Measurements from ENCODE around the gene HORMAD2. TPM values are rescaled to one million over a fixed set of nuclear protein-coding genes. Genes with fewer than 3 reads are reported as not detected.

The HORMAD2 gene
- total RNA-seq, 3 donors from 2014 or later = not detected

DNA sequence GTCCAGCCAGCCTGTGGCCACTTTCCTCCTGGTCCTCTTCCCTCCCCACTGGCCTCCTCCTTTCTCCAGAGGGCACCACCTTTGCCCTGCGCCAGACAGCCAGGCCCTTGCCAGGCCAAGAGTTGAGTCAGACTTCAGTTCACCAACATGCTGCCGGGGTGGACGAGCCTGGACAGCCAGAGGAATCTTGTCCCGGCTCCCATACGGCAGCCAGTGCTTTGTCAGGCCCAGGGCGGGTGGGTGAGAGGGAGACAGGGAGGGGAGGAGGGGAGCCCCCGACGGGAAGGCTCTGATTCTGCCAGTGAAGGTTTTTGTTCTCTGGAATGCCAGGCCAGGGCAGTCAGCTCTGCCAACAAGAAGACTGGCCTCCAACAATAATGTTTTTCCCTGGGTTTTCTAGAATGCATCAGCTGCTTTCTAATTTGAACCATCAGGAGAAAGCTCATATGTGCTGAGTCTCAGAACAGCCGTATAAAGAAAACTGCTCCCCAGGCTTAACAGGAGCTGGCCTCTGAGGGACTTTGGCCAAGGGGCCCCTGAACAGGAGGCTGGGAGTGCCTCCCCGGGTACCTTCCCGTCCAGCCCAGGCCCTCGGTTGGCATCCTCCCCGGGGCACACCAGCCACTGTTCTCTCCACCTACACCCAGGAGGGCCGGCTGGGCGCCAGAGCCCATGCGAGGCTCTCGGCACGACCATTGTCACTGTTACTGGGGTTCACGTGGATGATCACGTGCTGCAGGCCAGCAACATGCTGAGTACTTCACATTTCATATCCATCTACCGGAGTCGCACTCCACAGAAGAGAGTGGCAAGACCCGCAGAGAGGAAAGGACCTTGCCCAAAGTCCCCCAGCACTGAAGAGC, 137.7 kb downstream of the HORMAD2 start:
- no peak for TF ChIP-seq POLR2AphosphoS5 (IDR thresholded peaks at IDR 0.05)
- TF ChIP-seq, protein P1, sequence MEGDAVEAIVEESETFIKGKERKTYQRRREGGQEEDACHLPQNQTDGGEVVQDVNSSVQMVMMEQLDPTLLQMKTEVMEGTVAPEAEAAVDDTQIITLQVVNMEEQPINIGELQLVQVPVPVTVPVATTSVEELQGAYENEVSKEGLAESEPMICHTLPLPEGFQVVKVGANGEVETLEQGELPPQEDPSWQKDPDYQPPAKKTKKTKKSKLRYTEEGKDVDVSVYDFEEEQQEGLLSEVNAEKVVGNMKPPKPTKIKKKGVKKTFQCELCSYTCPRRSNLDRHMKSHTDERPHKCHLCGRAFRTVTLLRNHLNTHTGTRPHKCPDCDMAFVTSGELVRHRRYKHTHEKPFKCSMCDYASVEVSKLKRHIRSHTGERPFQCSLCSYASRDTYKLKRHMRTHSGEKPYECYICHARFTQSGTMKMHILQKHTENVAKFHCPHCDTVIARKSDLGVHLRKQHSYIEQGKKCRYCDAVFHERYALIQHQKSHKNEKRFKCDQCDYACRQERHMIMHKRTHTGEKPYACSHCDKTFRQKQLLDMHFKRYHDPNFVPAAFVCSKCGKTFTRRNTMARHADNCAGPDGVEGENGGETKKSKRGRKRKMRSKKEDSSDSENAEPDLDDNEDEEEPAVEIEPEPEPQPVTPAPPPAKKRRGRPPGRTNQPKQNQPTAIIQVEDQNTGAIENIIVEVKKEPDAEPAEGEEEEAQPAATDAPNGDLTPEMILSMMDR (IDR thresholded peaks at IDR 0.05) = no peak
- TF ChIP-seq POLR2A (IDR thresholded peaks at IDR 0.05) = no peak
- Histone ChIP-seq H3K27me3 (no peaks in the 10 kb centered on the region), H3K4me3 (no peak overlapping the region), H3K36me3 (no peaks in the 10 kb centered on the region), H3K27ac (peak overlapping the region; percentile 74 to 81), H3K9me3 (no peaks in the 10 kb centered on the region), H3K4me1 (peaks cover 3 to 6% of the 10 kb centered on the region in 2 donors)
- DNase-seq (ENCODE audit: low spot score in 2 of 2) = no peak
- intact Hi-C loops (cut with DNase I; ENCODE audit: low total_unique reads) = no loop called here

DNA sequence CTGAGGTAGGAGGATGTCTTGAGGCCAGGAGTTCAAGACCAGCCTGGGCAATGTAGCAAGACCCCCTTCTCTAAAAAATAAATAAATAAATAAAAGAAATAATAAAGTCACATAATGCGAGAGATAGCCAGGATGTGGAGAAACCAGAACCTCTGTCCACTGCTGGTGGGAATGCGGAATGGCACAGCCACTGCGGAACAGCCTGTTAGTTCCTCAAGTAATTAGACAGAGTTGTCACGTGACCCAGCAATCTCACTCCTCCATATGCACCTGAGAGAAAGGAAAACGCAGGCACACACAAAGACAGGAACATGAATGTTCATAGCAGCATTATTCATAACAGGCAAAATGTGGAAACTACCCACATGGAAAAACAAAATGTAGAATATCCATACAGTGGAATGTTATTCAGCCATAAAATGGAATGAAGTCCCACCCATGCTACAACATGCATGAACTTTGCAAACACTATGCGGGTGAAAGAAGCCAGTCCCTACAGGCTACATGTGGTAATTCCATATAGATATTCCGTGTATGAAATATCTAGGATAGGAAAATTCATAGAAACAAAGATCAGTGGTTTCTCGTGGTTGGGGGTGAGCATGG, 138.9 kb downstream of the HORMAD2 start:
- TF ChIP-seq POLR2A (IDR thresholded peaks at IDR 0.05) (no peak), POLR2AphosphoS5 (IDR thresholded peaks at IDR 0.05) (no peak)
- TF ChIP-seq, protein P1 (IDR thresholded peaks at IDR 0.05) = no peak
- no peak overlapping the region for H3K4me3 ChIP-seq
- H3K4me1 ChIP-seq = peaks cover 0 to 6% of the 10 kb centered on the region in 2 donors
- no peaks in the 10 kb centered on the region for H3K9me3 ChIP-seq
- H3K27ac ChIP-seq = no peak overlapping the region
- H3K27me3 ChIP-seq = no peaks in the 10 kb centered on the region
- intact Hi-C loops (cut with DNase I; ENCODE audit: low total_unique reads) = no loop called here
- no peaks in the 10 kb centered on the region for H3K36me3 ChIP-seq
- no peak for DNase-seq (ENCODE audit: low spot score in 2 of 2)

DNA sequence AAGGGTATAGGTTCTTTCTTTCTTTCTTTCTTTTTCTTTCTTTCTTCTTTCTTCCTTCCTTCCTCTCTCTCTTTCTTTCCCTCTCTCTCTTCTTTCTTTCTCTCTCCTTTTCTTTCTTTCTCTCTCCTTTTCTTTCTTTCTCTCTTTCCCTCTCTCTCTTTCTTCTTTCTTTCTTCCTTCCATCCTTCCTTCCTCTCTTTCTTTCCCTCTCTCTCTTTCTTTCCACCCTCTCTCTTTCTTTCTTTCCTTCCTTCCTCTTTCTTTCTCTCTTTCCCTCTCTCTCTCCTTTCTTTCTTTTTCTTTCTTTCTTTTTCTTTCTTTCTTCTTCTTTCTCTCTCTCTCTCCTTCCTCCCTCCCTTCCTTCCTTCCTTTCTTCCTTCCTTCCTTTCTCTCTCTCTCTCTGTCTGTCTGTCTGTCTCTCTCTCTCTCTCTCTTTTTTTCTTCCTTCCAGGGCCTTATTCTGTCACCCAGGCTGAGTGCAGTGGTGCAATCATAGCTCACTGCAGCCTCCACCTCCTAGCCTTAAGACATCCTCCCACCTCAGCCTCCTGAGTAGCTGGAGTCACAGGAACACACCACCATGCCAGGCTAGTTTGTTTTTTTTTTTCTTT, 139.5 kb downstream of the HORMAD2 start:
- no peaks in the 10 kb centered on the region for H3K36me3 ChIP-seq
- intact Hi-C loops (cut with DNase I; ENCODE audit: low total_unique reads) = no loop called here
- H3K4me1 ChIP-seq = peaks cover 0 to 6% of the 10 kb centered on the region in 2 donors
- H3K4me3 ChIP-seq = no peak overlapping the region
- TF ChIP-seq POLR2AphosphoS5 (IDR thresholded peaks at IDR 0.05) (no peak), POLR2A (IDR thresholded peaks at IDR 0.05) (no peak)
- TF ChIP-seq, protein P1 (IDR thresholded peaks at IDR 0.05) = no peak
- no peak overlapping the region for H3K27ac ChIP-seq
- DNase-seq (ENCODE audit: low spot score in 2 of 2) = no peak
- H3K9me3 ChIP-seq = no peaks in the 10 kb centered on the region
- H3K27me3 ChIP-seq = no peaks in the 10 kb centered on the region

DNA sequence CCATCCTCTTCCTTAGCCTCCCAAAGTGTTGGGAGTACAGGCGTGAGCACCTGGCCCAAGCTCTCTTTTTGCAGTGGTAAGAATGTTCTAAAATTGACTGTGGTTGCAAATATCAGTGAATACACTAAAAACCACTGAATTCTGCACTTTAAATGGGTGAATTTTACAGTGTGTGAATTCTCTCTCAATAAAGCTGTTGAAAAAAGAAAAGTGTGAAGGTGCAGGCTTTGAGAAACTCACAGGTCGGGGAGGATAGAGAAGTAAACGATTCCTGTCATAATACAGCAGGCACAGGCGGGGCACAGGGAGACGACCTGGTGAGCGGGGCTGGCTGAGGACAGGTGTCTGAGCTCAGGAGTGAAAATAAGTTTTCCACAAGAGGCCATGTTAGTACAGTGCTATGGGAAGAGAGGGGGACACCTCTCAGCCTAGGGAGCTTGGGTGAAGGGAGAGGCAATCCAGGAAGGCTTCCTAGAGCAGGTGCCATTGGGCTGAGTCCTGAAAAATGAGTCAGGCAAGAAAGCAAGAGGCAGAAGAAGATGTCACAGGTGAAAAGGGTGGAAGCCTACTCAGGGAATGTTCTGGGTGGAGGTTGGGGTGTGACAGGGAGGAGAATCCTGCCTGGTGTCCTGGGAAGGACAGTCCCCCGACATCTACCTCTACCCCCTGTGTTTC, 140.2 kb downstream of the HORMAD2 start:
- Histone ChIP-seq H3K27ac (no peak overlapping the region), H3K27me3 (no peaks in the 10 kb centered on the region), H3K36me3 (no peaks in the 10 kb centered on the region), H3K4me1 (peaks cover 0 to 6% of the 10 kb centered on the region in 2 donors), H3K4me3 (no peak overlapping the region), H3K9me3 (no peaks in the 10 kb centered on the region)
- DNase-seq (ENCODE audit: low spot score in 2 of 2) = no peak
- TF ChIP-seq POLR2AphosphoS5 (IDR thresholded peaks at IDR 0.05) (no peak), POLR2A (IDR thresholded peaks at IDR 0.05) (no peak)
- TF ChIP-seq, protein P1 (IDR thresholded peaks at IDR 0.05) = no peak
- intact Hi-C loops (cut with DNase I; ENCODE audit: low total_unique reads) = no loop called here
